ENCODE measurements around the gene KCTD16.
A peak's percentile ranks its signal among the peaks of the same experiment; 100 is the strongest.

Gene KCTD16

DNA sequence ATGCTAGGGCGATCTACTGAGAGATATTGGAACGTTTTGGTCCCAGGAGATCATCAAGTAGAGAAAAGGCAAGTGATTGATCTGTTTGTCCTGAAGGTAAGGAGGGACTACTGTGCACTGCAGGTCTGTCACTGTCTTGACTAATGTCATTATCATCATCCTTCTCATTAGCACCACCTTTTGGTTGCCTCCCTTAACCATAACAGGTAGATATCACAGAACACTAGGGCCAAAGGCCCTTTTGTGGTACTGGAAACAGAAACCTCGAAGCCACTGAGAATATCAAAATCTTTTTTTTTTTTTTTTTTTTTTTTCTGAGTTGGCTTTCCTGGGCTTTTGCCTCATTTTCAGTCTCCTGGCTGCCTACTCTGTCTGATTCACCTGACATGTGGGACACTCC lies 134.0 kb downstream of the KCTD16 start:
- Histone ChIP-seq H3K4me3 (ENCODE audit: low read length) (no peak overlapping the region), H3K27ac (ENCODE audit: low read length) (no peak overlapping the region), H3K79me2 (ENCODE audit: low read length) (no peaks in the 10 kb centered on the region), H3K36me3 (replicated peaks; ENCODE audit: insufficient read depth, low read length) (no peaks in the 10 kb centered on the region), H3F3A (ENCODE audit: insufficient read depth, low read length) (no peaks in the 10 kb centered on the region), H3K9ac (ENCODE audit: low read length) (no peak overlapping the region), H3K9me3 (replicated peaks; ENCODE audit: insufficient read depth, low read length) (no peaks in the 10 kb centered on the region), H3K4me2 (ENCODE audit: low read depth, low read length) (no peak overlapping the region), H3K27me3 (replicated peaks; ENCODE audit: insufficient read depth, low read length) (no peaks in the 10 kb centered on the region), H2AFZ (ENCODE audit: low read length) (no peak overlapping the region), H3K9me2 (replicated peaks; ENCODE audit: insufficient read depth, low read length) (no peaks in the 10 kb centered on the region), H3K4me1 (ENCODE audit: low read length) (peaks cover 12% of the 10 kb centered on the region), H4K20me1 (ENCODE audit: insufficient read depth, low read length) (no peaks in the 10 kb centered on the region)
- peak; percentile 75 for DNase-seq
- TF ChIP-seq EZH2 (optimal IDR thresholded peaks at IDR 0.05; ENCODE audit: low read depth, low read length) = no peak
- TF ChIP-seq, protein P1, sequence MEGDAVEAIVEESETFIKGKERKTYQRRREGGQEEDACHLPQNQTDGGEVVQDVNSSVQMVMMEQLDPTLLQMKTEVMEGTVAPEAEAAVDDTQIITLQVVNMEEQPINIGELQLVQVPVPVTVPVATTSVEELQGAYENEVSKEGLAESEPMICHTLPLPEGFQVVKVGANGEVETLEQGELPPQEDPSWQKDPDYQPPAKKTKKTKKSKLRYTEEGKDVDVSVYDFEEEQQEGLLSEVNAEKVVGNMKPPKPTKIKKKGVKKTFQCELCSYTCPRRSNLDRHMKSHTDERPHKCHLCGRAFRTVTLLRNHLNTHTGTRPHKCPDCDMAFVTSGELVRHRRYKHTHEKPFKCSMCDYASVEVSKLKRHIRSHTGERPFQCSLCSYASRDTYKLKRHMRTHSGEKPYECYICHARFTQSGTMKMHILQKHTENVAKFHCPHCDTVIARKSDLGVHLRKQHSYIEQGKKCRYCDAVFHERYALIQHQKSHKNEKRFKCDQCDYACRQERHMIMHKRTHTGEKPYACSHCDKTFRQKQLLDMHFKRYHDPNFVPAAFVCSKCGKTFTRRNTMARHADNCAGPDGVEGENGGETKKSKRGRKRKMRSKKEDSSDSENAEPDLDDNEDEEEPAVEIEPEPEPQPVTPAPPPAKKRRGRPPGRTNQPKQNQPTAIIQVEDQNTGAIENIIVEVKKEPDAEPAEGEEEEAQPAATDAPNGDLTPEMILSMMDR (IDR thresholded peaks at IDR 0.05; ENCODE audit: low read length) = peak; percentile 49
- TF ChIP-seq EZH2phosphoT487 (IDR thresholded peaks at IDR 0.05; ENCODE audit: low read length) = no peak

DNA sequence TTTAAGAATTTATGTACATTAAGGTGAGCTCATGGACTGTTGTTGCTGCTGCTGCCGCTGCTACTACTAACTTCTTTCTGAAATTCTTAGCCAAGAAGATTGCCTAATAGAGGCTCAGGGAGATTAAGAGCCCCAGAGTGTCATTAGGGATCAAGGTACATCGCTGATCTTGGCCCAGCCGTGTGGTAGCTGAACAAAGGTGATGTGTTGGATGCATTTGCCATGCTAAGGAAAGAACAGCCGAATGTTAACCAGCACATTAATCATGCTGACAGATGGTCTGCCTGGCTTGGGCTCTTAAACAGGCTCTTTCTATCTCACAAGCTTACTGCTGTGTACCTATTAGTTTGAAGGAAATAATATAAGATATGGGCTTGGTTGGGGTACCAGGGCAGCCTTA lies 137.1 kb downstream of the KCTD16 start:
- Histone ChIP-seq H3K9me2 (replicated peaks; ENCODE audit: insufficient read depth, low read length) (no peaks in the 10 kb centered on the region), H3K9ac (ENCODE audit: low read length) (no peak overlapping the region), H3K79me2 (ENCODE audit: low read length) (no peaks in the 10 kb centered on the region), H3K27me3 (replicated peaks; ENCODE audit: insufficient read depth, low read length) (no peaks in the 10 kb centered on the region), H3K27ac (ENCODE audit: low read length) (no peak overlapping the region), H3K4me3 (ENCODE audit: low read length) (no peak overlapping the region), H2AFZ (ENCODE audit: low read length) (no peak overlapping the region), H3K9me3 (replicated peaks; ENCODE audit: insufficient read depth, low read length) (no peaks in the 10 kb centered on the region), H4K20me1 (ENCODE audit: insufficient read depth, low read length) (no peaks in the 10 kb centered on the region), H3K4me1 (ENCODE audit: low read length) (peaks cover 12% of the 10 kb centered on the region), H3K4me2 (ENCODE audit: low read depth, low read length) (no peak overlapping the region), H3K36me3 (replicated peaks; ENCODE audit: insufficient read depth, low read length) (no peaks in the 10 kb centered on the region), H3F3A (ENCODE audit: insufficient read depth, low read length) (no peaks in the 10 kb centered on the region)
- TF ChIP-seq EZH2 (optimal IDR thresholded peaks at IDR 0.05; ENCODE audit: low read depth, low read length) = no peak
- DNase-seq = no peak

DNA sequence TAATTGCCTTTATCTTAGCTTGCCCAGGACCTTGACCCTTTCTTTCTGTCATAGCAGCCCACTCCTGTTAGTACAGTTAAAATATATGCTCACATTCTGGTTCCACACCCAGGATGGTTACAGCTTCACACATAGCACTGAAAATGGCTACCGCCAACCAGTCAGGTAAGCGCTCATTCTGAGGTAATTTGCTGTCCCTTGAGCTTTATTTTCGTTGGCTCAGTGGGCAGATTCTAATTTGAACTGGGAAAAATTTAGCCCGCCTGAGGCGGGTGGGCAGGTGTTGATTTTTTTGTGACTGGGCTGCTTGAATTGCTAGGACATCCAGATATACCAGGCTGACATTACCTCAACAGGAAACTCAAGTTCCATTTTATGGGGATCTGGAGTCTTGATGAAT lies 137.5 kb downstream of the KCTD16 start:
- Histone ChIP-seq H3K4me2 (ENCODE audit: low read depth, low read length) (no peak overlapping the region), H4K20me1 (ENCODE audit: insufficient read depth, low read length) (no peaks in the 10 kb centered on the region), H3K9me3 (replicated peaks; ENCODE audit: insufficient read depth, low read length) (no peaks in the 10 kb centered on the region), H3K4me1 (ENCODE audit: low read length) (peaks cover 12% of the 10 kb centered on the region), H3K9ac (ENCODE audit: low read length) (no peak overlapping the region), H3K36me3 (replicated peaks; ENCODE audit: insufficient read depth, low read length) (no peaks in the 10 kb centered on the region), H3K9me2 (replicated peaks; ENCODE audit: insufficient read depth, low read length) (no peaks in the 10 kb centered on the region), H3K4me3 (ENCODE audit: low read length) (no peak overlapping the region), H3F3A (ENCODE audit: insufficient read depth, low read length) (no peaks in the 10 kb centered on the region), H3K27me3 (replicated peaks; ENCODE audit: insufficient read depth, low read length) (no peaks in the 10 kb centered on the region), H2AFZ (ENCODE audit: low read length) (no peak overlapping the region), H3K79me2 (ENCODE audit: low read length) (no peaks in the 10 kb centered on the region), H3K27ac (ENCODE audit: low read length) (no peak overlapping the region)
- DNase-seq = no peak
- TF ChIP-seq, protein P1 (IDR thresholded peaks at IDR 0.05; ENCODE audit: low read length) = no peak
- TF ChIP-seq EZH2 (optimal IDR thresholded peaks at IDR 0.05; ENCODE audit: low read depth, low read length) = no peak
- no peak for TF ChIP-seq EZH2phosphoT487 (IDR thresholded peaks at IDR 0.05; ENCODE audit: low read length)

DNA sequence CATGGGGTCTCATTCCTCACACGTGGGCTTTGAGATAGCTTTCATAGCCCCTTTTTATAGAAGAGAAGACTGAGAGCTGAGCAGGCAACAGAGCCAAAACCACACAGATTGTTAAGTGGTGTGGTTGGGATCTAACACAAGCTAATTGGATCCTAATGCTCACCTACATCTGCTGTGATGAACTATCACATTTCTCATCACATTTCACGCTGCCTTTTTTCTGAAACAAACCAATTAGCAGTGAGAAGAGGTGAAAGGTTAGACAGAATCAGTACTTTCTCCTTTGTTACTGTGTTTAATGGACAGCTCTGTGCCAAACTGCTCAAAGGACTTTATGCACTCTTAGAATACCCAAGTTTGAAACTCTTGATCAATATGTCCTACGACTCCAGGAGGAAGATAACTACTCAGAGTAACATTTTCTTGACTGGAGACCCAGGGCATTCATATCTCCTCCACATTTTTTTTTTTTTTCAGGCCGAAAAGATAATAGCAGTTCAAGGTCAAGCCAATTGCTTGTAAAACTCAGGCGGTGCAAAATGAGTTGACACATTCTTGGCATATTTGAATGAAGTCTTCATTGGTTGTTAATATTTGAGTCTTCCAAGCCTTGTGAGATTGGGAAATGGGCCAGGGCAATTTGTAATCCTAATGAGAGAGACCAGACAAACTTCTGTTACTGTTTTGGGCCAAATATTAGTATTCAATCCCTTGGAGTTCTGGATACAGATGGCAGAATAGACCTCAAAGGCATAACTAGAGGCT lies 138.4 kb downstream of the KCTD16 start:
- no peaks in the 10 kb centered on the region for H3F3A ChIP-seq (ENCODE audit: insufficient read depth, low read length)
- H3K4me3 ChIP-seq (ENCODE audit: low read length) = no peak overlapping the region
- H3K27ac ChIP-seq (ENCODE audit: low read length) = no peak overlapping the region
- no peaks in the 10 kb centered on the region for H3K9me2 ChIP-seq (replicated peaks; ENCODE audit: insufficient read depth, low read length)
- no peak overlapping the region for H2AFZ ChIP-seq (ENCODE audit: low read length)
- no peak overlapping the region for H3K9ac ChIP-seq (ENCODE audit: low read length)
- H3K79me2 ChIP-seq (ENCODE audit: low read length) = no peaks in the 10 kb centered on the region
- H4K20me1 ChIP-seq (ENCODE audit: insufficient read depth, low read length) = no peaks in the 10 kb centered on the region
- no peak overlapping the region for H3K4me2 ChIP-seq (ENCODE audit: low read depth, low read length)
- DNase-seq = no peak
- H3K4me1 ChIP-seq (ENCODE audit: low read length) = peaks cover 10% of the 10 kb centered on the region
- no peaks in the 10 kb centered on the region for H3K36me3 ChIP-seq (replicated peaks; ENCODE audit: insufficient read depth, low read length)
- no peaks in the 10 kb centered on the region for H3K27me3 ChIP-seq (replicated peaks; ENCODE audit: insufficient read depth, low read length)
- H3K9me3 ChIP-seq (replicated peaks; ENCODE audit: insufficient read depth, low read length) = no peaks in the 10 kb centered on the region
- TF ChIP-seq, protein P1 (IDR thresholded peaks at IDR 0.05; ENCODE audit: low read length) = no peak
- no peak for TF ChIP-seq EZH2 (optimal IDR thresholded peaks at IDR 0.05; ENCODE audit: low read depth, low read length)
- no peak for TF ChIP-seq EZH2phosphoT487 (IDR thresholded peaks at IDR 0.05; ENCODE audit: low read length)
